K562 (cell line): ENCODE data around the gene SCRN3. TPM values are rescaled to one million over a fixed set of nuclear protein-coding genes. Genes with fewer than 3 reads are reported as not detected.

ENCODE experiments used
- ATAC-seq: fragments of 200-7000 bp; cut with Tn5 transposase; 3 replicates; pipeline ENCODE4 v1.9.1; 2020; ENCODE audit warnings: moderate library complexity
- BruUV-seq: library from RNA; stranded (reverse); fragments of 400-500 nt; replicated peaks from 2 replicates; lab custom pipeline; 2021; lab: Mats Ljungman, UMichigan
- CTCF ChIA-PET: fragments of 300-600 bp; formaldehyde crosslinking; extraction: SDS; loops from one replicate; lab custom pipeline; 2021; ENCODE audit warnings: low intra/inter-chr PET ratio; lab: Yijun Ruan, JAX
- POLR2A ChIA-PET: fragments of 300-600, 350-650 bp; sonication (Branson Sonifier 250); formaldehyde crosslinking; extraction: SDS; loops from one replicate; lab custom pipeline; 2021; ENCODE audit warnings: antibody characterized with exemption, inconsistent platforms; lab: Yijun Ruan, JAX
- DNase-seq, 4 experiments: peaks; one replicate each; pipeline versions ENCODE4 v3.0.0 to v3.0.0-alpha.2; 2011 to 2018; ENCODE audit warnings: low spot score in 3 of 4, mixed read lengths in 3 of 4; ENCODE audit errors: extremely low read depth in 1 of 4
- FAIRE-seq: peaks from 2 replicates; lab custom pipeline; 2011; peaks lifted over from hg19 to GRCh38; lab: Jason Lieb, UNC
- H2AFZ ChIP-seq: 2 replicates; pipeline ENCODE4 v1.6.0; 2011; ENCODE audit warnings: low read depth, low read length, control low read depth, inconsistent platforms
- H3K27ac ChIP-seq: fragments of 200-600 bp; 3 replicates; pipeline ENCODE4 v1.8.0; 2011; ENCODE audit warnings: low read depth, mild to moderate bottlenecking, control low read depth, inconsistent platforms, low read length, moderate library complexity, mixed read lengths; ENCODE audit errors: extremely low read depth
- H3K27me3 ChIP-seq, 2 experiments: fragments of 300-600 bp in 1 of 2; 2 replicates in 1 of 2; 3 replicates in 1 of 2; pipeline versions ENCODE4 v1.6.0 to v1.8.0; 2011; ENCODE audit warnings: inconsistent platforms in 2 of 2, low read length in 2 of 2, mild to moderate bottlenecking in 1 of 2, mixed read lengths in 1 of 2, moderate library complexity in 1 of 2; ENCODE audit not compliant: control insufficient read depth in 2 of 2, insufficient read depth in 2 of 2
- H3K36me3 ChIP-seq: fragments of 300-600 bp; 3 replicates; pipeline ENCODE4 v1.8.0; 2011; ENCODE audit warnings: mild to moderate bottlenecking, low read length, inconsistent platforms; ENCODE audit not compliant: control insufficient read depth, insufficient read depth
- H3K4me1 ChIP-seq, 2 experiments: fragments of 200-600 bp in 1 of 2; replicated peaks in 1 of 2; 2 replicates in 1 of 2; 3 replicates in 1 of 2; pipeline versions ENCODE4 v1.5.1 to v1.8.0; 2011; ENCODE audit warnings: inconsistent platforms in 2 of 2, low read length in 2 of 2, mild to moderate bottlenecking in 1 of 2, mixed read lengths in 1 of 2, moderate library complexity in 1 of 2; ENCODE audit not compliant: control insufficient read depth in 2 of 2, insufficient read depth in 2 of 2
- H3K4me2 ChIP-seq: 2 replicates; pipeline ENCODE4 v1.6.1; 2011; ENCODE audit warnings: low read length, control low read depth, inconsistent platforms, mixed read lengths; ENCODE audit not compliant: insufficient read depth
- H3K4me3 ChIP-seq: fragments of 200-600 bp; sonication (generic), shearing (Covaris generic); 2 replicates; pipeline ENCODE4 v1.5.1; 2016; ENCODE audit warnings: control low read depth, inconsistent platforms
- H3K79me2 ChIP-seq: fragments of 200-600 bp; 3 replicates; pipeline ENCODE4 v1.8.0; 2011; ENCODE audit warnings: low read length, inconsistent platforms; ENCODE audit not compliant: control insufficient read depth, insufficient read depth
- H3K9ac ChIP-seq, 2 experiments: 2 replicates each; pipeline versions ENCODE4 v1.6.0 to v1.6.1; 2011; ENCODE audit warnings: low read depth in 2 of 2, low read length in 2 of 2, control low read depth in 1 of 2, inconsistent platforms in 1 of 2, mild to moderate bottlenecking in 1 of 2, mixed read lengths in 1 of 2; ENCODE audit not compliant: insufficient read depth in 1 of 2
- H3K9me1 ChIP-seq: one replicate; pipeline ENCODE4 v1.6.0; 2011; ENCODE audit warnings: inconsistent platforms, mild to moderate bottlenecking, low read length, moderate library complexity; ENCODE audit not compliant: control insufficient read depth, insufficient read depth
- H3K9me3 ChIP-seq: replicated peaks from 2 replicates; pipeline ENCODE4 v1.5.1; 2011; ENCODE audit warnings: low read depth, low read length, inconsistent platforms; ENCODE audit not compliant: control insufficient read depth, insufficient read depth
- H4K20me1 ChIP-seq: replicated peaks from 2 replicates; pipeline ENCODE4 v1.6.1; 2011; ENCODE audit warnings: low read length, inconsistent platforms, mixed read lengths; ENCODE audit not compliant: control insufficient read depth, insufficient read depth
- CREB3 ChIP-seq: fragments of 450-650 bp; conservative IDR thresholded peaks from 2 replicates; pipeline ENCODE4 v1.6.1; 2016; ENCODE audit warnings: missing genetic modification characterization, low read depth, mild to moderate bottlenecking, missing compliant biosample characterization, moderate library complexity
- ELF4 ChIP-seq: fragments of 450-650 bp; formaldehyde crosslinking; IDR thresholded peaks from 2 replicates; pipeline ENCODE4 v1.4.0; 2022; ENCODE audit warnings: missing genetic modification characterization
- ESRRB ChIP-seq: fragments of 250-450 bp; sonication (Bioruptor Pico); IDR thresholded peaks from 2 replicates; pipeline ENCODE4 v1.5.0; 2020; ENCODE audit warnings: mild to moderate bottlenecking, moderate library complexity, borderline replicate concordance
- ETV5 ChIP-seq: sonication (generic); formaldehyde crosslinking; IDR thresholded peaks from 2 replicates; pipeline ENCODE4 v1.4.0; 2020; ENCODE audit warnings: low read depth, mild to moderate bottlenecking, missing genetic modification reagents
- HSF4 ChIP-seq: fragments of 250-450 bp; sonication (Bioruptor Pico); IDR thresholded peaks from 2 replicates; pipeline ENCODE4 v2.1.2; 2022; ENCODE audit warnings: mild to moderate bottlenecking, moderate library complexity, borderline replicate concordance
- NBN ChIP-seq: fragments of 450-650 bp; IDR thresholded peaks from 2 replicates; pipeline ENCODE4 v1.6.1; 2016; ENCODE audit warnings: low read depth, mild to moderate bottlenecking
- NFATC3 ChIP-seq: fragments of 450-650 bp; IDR thresholded peaks from 2 replicates; pipeline ENCODE4 v1.6.1; 2017; ENCODE audit warnings: mild to moderate bottlenecking
- TAF15 ChIP-seq: fragments of 200-400 bp; formaldehyde crosslinking; IDR thresholded peaks from 2 replicates; pipeline ENCODE4 v1.6.1; 2017; ENCODE audit warnings: mild to moderate bottlenecking, low read depth, low read length, moderate library complexity
- WGBS: fragments of 100-300 bp; shearing (Covaris generic); methylation state at CpG from one replicate; pipeline ENCODE4 v1.1.6; 2016; ENCODE audit warnings: low coverage, mixed read lengths; ENCODE audit not compliant: insufficient coverage; ENCODE audit errors: missing lambda C conversion rate; 5-methylcytosine and 5-hydroxymethylcytosine counted together
- in situ Hi-C: fragments of 300-500 bp; cut with MboI; formaldehyde crosslinking; loops from 4 replicates; pipeline ENCODE4 v1.15.0; 2018; ENCODE audit warnings: inconsistent platforms, mixed read lengths
- intact Hi-C: fragments of 100-400 bp; cut with micrococcal nuclease; formaldehyde crosslinking; loops from 2 replicates; pipeline ENCODE4 v1.14.2; 2022
- polyA plus RNA-seq, 8 experiments: library from polyadenylated mRNA; depleted of rRNA in 4 of 8; stranded (reverse) in 5 of 8; unstranded in 3 of 8; fragments of >200 nt; fragmentation: Nextera tagmentation in 2 of 8; fragmentation: Illumina TruSeq in 1 of 8; extraction: Ambion mirVana in 2 of 8; extraction: Trizol in 1 of 8; gene quantifications; 2 replicates each; pipeline versions ENCODE4 v1.2.1 to v1.2.3, GENCODE V29; 2011 to 2014; ENCODE audit warnings: inconsistent platforms in 1 of 8, missing spikeins in 1 of 8
- total RNA-seq, 7 experiments: library from RNA; depleted of rRNA in 6 of 7; stranded (reverse); fragments of >200 nt in 6 of 7; fragmentation: Illumina TruSeq in 2 of 7; extraction: Trizol in 2 of 7; gene quantifications; 2 replicates each; pipeline versions ENCODE4 v1.2.1 to v1.2.3, GENCODE V29; 2011 to 2021; ENCODE audit warnings: low replicate concordance in 1 of 7
- TF ChIP-seq, protein P1 (sequence below): sonication (generic); formaldehyde crosslinking; IDR thresholded peaks from 2 replicates; pipeline ENCODE4 v1.8.1; 2023; ENCODE audit warnings: missing genetic modification reagents, mild to moderate bottlenecking, borderline replicate concordance

SCRN3 gene
- total and polyA plus RNA-seq, 9 of the 15 experiments (the other 6 are each of a cell fraction or from before 2014, with no cell fraction given) = 7.7 to 21.8 (median 20.0) TPM

DNA sequence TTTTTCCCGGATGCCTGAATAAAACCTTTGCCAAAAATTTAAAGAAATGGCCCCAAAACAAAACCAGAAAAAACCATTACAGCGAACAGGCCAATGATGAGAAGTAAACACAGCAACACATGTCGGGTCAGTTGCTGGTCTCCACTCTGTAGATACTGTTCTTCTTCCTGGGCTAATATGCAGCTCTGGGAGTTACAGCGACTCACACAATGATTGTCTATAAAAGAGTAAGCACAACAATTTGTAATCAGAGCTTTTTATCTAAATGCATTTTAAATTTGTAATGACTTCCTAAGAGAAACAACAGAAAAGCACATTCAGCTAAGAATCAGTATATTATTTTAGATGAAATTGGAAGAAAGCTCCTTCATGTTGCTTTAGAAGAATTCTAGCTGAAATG is 51.0 kb downstream of the SCRN3 start (continued):
- TF ChIP-seq, protein P1, sequence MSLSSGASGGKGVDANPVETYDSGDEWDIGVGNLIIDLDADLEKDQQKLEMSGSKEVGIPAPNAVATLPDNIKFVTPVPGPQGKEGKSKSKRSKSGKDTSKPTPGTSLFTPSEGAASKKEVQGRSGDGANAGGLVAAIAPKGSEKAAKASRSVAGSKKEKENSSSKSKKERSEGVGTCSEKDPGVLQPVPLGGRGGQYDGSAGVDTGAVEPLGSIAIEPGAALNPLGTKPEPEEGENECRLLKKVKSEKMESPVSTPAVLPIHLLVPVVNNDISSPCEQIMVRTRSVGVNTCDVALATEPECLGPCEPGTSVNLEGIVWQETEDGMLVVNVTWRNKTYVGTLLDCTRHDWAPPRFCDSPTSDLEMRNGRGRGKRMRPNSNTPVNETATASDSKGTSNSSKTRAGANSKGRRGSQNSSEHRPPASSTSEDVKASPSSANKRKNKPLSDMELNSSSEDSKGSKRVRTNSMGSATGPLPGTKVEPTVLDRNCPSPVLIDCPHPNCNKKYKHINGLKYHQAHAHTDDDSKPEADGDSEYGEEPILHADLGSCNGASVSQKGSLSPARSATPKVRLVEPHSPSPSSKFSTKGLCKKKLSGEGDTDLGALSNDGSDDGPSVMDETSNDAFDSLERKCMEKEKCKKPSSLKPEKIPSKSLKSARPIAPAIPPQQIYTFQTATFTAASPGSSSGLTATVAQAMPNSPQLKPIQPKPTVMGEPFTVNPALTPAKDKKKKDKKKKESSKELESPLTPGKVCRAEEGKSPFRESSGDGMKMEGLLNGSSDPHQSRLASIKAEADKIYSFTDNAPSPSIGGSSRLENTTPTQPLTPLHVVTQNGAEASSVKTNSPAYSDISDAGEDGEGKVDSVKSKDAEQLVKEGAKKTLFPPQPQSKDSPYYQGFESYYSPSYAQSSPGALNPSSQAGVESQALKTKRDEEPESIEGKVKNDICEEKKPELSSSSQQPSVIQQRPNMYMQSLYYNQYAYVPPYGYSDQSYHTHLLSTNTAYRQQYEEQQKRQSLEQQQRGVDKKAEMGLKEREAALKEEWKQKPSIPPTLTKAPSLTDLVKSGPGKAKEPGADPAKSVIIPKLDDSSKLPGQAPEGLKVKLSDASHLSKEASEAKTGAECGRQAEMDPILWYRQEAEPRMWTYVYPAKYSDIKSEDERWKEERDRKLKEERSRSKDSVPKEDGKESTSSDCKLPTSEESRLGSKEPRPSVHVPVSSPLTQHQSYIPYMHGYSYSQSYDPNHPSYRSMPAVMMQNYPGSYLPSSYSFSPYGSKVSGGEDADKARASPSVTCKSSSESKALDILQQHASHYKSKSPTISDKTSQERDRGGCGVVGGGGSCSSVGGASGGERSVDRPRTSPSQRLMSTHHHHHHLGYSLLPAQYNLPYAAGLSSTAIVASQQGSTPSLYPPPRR (CRISPR knock-in tag) = no peak

- H3K4me3 ChIP-seq = no peak overlapping the region
- CTCF ChIA-PET = no interaction called here
- in situ Hi-C loops = no loop called here
- TF ChIP-seq HSF4 (CRISPR knock-in tag) (no peak), NBN (no peak), CREB3 (no peak), ETV5 (CRISPR knock-in tag) (no peak), ELF4 (CRISPR knock-in tag) (no peak), NFATC3 (no peak), TAF15 (no peak), ESRRB (CRISPR knock-in tag) (no peak)
- TF ChIP-seq, all 486 proteins: peak for 0
- WGBS = 5% methylated on average over 2 of the region's 2 CpGs
- POLR2A ChIA-PET = interaction anchor here (0.6 kb wide), 1 partner anchor 322 kb away, joined by 3 read pairs; no protein-coding TSS in a partner anchor
- no peak overlapping the region for H3K9ac ChIP-seq
- no peaks in the 10 kb centered on the region for H3K4me1 ChIP-seq
- ATAC-seq = no peak
- peaks cover 5 to 6% of the 10 kb centered on the region in 2 experiments; a peak in 4 of 5 replicates for H3K27me3 ChIP-seq
- intact Hi-C loops = no loop called here
- no peak overlapping the region for H3K27ac ChIP-seq
- H3K4me2 ChIP-seq = no peak overlapping the region
- FAIRE-seq = no peak
- H2AFZ ChIP-seq = no peak overlapping the region
- BruUV-seq = no TSS peak
- no peaks in the 10 kb centered on the region for H3K9me1 ChIP-seq
- H3K9me3 ChIP-seq = no peaks in the 10 kb centered on the region
- DNase-seq = no peak
- H3K79me2 ChIP-seq = no peaks in the 10 kb centered on the region
- no peaks in the 10 kb centered on the region for H3K36me3 ChIP-seq
- no peaks in the 10 kb centered on the region for H4K20me1 ChIP-seq
These were observed 53.5 kb downstream of the SCRN3 start for GRCh38 chr2:174449033-174449432.
